GM19240 (cell line): ENCODE results near the gene KRT81.
"Not testable (repeated sequence)": the region's sequence is repeated elsewhere in the genome, so short reads cannot be mapped to it uniquely, and the experiment has no call there.

Experiments
- DNase-seq: peaks from one replicate; pipeline ENCODE4 v3.0.0; 2011; ENCODE audit warnings: low spot score; ENCODE audit not compliant: insufficient read length

Gene KRT81

GRCh38 chr12:52298677-52299190 lies 7.4 kb upstream of the KRT81 start:
- no peak for DNase-seq

- DNase-seq, result no peak
These were observed 5.4 kb upstream of the KRT81 start for GRCh38 chr12:52296572-52297215.

DNA sequence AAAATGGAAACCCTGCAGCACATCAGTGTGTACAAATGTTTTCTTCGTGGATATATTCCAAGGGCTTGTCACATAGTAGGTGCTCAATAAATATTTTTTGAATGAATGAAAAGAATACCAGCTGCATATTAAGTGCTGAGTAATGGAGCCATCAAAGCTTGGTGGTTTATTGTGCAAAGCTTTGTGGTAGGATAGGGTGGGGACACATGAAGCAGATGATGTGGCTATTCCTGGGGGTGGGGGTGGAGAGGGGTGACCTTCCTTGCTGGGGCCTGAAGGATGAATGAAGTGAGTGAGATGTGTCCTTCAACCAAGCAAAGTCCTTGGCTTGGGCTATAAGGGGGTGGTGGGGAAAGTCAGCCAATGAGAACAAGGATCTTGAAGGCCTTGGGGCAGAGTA lies 4.3 kb upstream of the KRT81 start:
- DNase-seq, result no peak

GRCh38 chr12:52294803-52295202 lies 3.5 kb upstream of the KRT81 start:
- DNase-seq, result no peak

GRCh38 chr12:52293926-52294325 lies 2.6 kb upstream of the KRT81 start:
- DNase-seq, result no peak

GRCh38 chr12:52290483-52291134 lies 725 bp downstream of the KRT81 start:
- DNase-seq, result not testable (repeated sequence)

- DNase-seq, result not testable (repeated sequence)
These were observed 3.2 kb downstream of the KRT81 start for GRCh38 chr12:52287816-52288805.

- DNase-seq, result not testable (repeated sequence)
These were observed 4.2 kb downstream of the KRT81 start for GRCh38 chr12:52286857-52287785.

- no peak for DNase-seq
These were observed 5.3 kb downstream of the KRT81 start for GRCh38 chr12:52285851-52286530.

GRCh38 chr12:52285172-52285745 lies 6.1 kb downstream of the KRT81 start:
- DNase-seq, result no peak

GRCh38 chr12:52284562-52285171 lies 6.7 kb downstream of the KRT81 start:
- no peak for DNase-seq

DNA sequence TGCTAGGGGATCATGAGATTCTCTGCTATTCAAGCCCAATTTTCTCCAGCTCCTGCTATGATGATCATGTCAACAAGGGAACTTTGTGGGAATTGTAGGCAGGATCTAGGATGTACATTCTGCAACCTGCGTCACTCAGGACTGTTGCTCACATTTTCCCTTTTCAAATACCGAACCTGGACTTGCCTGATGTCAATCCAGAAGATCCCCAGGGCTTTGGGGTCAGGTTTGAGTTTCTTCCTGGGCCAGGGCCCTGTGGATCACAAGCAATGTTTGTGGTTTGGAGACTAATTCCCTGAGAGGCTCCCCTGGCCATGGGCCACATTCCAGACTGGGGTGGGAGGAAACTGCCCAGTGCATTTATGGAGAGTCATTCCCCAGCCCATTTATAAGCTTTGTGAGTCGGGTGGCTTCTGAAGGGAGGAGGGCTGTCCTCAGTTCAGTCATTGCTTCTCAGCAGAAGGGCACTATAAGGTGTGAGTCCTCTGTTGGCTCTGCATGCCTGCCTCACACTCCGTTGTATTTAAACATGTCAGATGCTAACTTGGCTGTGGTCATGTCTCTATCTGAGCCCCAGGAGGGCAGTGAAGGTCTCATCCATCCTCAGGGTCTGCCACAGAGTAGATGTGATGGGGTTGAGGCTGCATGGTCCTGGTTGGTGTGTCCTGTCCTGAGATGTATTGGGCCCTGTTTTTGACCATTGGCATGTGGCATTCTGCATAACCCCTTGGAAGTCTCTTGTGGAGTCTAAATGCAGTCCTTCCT lies 10.4 kb downstream of the KRT81 start:
- no peak for DNase-seq

DNA sequence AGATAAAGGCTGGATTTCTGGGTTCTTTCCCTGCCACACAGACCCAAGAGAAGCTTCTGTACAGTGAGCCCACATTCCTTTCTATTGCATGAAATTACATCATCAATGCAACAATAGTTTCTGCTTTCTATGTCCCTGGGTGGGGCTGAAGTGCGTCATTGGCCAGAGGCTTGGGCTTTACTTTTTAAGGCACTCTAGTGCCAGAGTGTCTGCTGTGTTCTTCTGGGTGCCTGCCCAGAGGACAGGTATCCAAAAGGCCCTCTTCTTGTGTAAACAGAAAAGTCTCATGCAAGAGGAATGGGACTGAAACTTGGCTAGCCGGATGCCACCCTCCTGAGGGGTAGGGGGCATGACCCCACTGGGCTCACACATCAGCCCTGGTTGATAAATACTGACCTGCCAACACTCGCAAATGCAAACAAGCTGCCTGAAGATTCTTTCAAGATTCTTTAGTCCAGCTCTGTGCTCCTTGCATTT lies 11.0 kb downstream of the KRT81 start:
- no peak for DNase-seq

GRCh38 chr12:52279422-52280318 lies 11.7 kb downstream of the KRT81 start:
- DNase-seq, result no peak

GRCh38 chr12:52278575-52279421 lies 12.5 kb downstream of the KRT81 start:
- DNase-seq, result peak; percentile 80

DNA sequence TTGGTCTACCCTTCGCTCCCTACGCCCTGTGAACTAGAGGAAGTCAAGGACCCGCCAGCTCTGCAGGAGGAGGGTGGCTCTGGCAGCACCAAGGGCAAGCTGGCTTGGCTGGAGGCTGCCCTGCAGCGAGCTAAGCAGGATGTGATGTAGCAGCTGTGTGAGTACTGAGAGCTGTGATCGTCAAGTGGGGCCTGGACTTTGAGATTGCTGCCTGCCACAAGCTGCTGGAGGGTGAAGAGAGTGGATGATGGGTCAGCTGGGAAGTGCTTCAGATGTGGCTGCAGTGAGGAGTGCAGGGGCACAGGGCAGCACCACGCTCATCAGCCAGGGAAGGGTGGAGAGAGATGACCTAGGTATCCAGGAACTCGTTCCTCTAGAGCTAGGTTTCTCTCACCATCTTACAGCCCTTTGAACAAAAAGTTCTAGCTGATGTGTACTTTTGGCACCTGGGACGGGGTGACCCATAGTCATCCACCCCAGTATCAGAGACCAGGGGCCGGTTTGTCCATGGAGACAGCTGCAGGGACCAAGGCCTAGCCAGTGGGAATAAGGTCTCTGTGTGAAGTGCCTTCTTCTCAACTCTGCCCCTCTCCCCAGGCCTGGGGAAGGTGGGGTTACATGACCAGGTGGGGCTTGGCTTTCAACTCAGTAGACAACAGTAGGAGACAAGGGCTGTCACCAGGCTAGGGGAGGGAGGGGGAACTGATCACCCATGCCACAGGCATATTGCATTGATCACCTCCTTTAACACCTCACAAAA lies 13.7 kb downstream of the KRT81 start:
- no peak for DNase-seq
